OCI-LY1 (cell line): ENCODE results near the gene KCTD16.

Source experiments
- EZH2 ChIP-seq: fragments of 200-600 bp; sonication (generic), shearing (Covaris generic); IDR thresholded peaks from 2 replicates; pipeline ENCODE4 v1.8.0; 2017; ENCODE audit warnings: borderline replicate concordance, mixed run types, mild to moderate bottlenecking, antibody characterized with exemption, low read length, moderate library complexity, mixed read lengths
- TF ChIP-seq, protein P1 (sequence below): fragments of 200-600 bp; sonication (generic), shearing (Covaris generic); IDR thresholded peaks from 2 replicates; pipeline ENCODE4 v1.5.1; 2017; ENCODE audit warnings: mild to moderate bottlenecking, antibody characterized with exemption, low read length, moderate library complexity, mixed read lengths

DNA sequence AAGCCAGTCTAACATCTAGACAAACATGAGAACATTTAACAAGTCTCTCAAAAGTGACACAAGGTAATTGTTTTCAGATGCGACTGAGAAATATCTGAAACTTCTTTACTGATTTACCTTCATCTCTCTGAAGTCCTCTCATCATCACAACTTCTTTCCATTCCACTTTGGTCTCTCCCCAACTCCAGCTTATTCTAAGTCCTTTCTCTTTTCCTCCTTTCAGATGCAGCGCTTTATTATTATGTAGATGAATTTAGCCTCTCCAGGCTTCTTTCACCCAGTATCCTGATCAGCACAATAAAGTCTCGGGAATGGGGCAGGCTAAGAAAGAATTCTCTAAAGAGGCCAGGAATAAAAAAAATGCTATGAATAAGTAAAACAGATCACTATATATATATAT lies 128.0 kb downstream of the KCTD16 start:
- no peak for TF ChIP-seq EZH2
- TF ChIP-seq, protein P1, sequence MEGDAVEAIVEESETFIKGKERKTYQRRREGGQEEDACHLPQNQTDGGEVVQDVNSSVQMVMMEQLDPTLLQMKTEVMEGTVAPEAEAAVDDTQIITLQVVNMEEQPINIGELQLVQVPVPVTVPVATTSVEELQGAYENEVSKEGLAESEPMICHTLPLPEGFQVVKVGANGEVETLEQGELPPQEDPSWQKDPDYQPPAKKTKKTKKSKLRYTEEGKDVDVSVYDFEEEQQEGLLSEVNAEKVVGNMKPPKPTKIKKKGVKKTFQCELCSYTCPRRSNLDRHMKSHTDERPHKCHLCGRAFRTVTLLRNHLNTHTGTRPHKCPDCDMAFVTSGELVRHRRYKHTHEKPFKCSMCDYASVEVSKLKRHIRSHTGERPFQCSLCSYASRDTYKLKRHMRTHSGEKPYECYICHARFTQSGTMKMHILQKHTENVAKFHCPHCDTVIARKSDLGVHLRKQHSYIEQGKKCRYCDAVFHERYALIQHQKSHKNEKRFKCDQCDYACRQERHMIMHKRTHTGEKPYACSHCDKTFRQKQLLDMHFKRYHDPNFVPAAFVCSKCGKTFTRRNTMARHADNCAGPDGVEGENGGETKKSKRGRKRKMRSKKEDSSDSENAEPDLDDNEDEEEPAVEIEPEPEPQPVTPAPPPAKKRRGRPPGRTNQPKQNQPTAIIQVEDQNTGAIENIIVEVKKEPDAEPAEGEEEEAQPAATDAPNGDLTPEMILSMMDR, result no peak
